IPS-18c (cell line): Measurements from ENCODE around the gene TTC7B.

Source experiments
- H3K4me3 ChIP-seq: 2 replicates; pipeline ENCODE4 v1.7.0; 2013; ENCODE audit warnings: low read depth, mild to moderate bottlenecking, low read length, moderate library complexity; ENCODE audit not compliant: insufficient read depth
- H3K9me3 ChIP-seq: one replicate; pipeline ENCODE4 v1.6.1; 2013; ENCODE audit warnings: mild to moderate bottlenecking, low read length, moderate library complexity; ENCODE audit not compliant: control insufficient read depth, insufficient read depth

TTC7B gene

GRCh38 chr14:90514566-90514965 lies 301.7 kb downstream of the TTC7B start:
- H3K9me3 ChIP-seq = no peaks in the 10 kb centered on the region
- no peak overlapping the region for H3K4me3 ChIP-seq

- Histone ChIP-seq H3K9me3 (no peaks in the 10 kb centered on the region), H3K4me3 (no peak overlapping the region)
Measured at GRCh38 chr14:90514015-90514398, 302.2 kb downstream of the TTC7B start.

- Histone ChIP-seq H3K4me3 (no peak overlapping the region), H3K9me3 (no peaks in the 10 kb centered on the region)
Measured at GRCh38 chr14:90513161-90514014, 302.8 kb downstream of the TTC7B start.

GRCh38 chr14:90512329-90512991 lies 303.8 kb downstream of the TTC7B start:
- Histone ChIP-seq H3K9me3 (no peaks in the 10 kb centered on the region), H3K4me3 (no peak overlapping the region)

- no peak overlapping the region for H3K4me3 ChIP-seq
- H3K9me3 ChIP-seq = no peaks in the 10 kb centered on the region
Measured at GRCh38 chr14:90511795-90512328, 304.4 kb downstream of the TTC7B start.

- H3K4me3 ChIP-seq = no peak overlapping the region
- no peaks in the 10 kb centered on the region for H3K9me3 ChIP-seq
Measured at GRCh38 chr14:90511252-90511651, 305.0 kb downstream of the TTC7B start.

GRCh38 chr14:90510159-90510558 lies 306.1 kb downstream of the TTC7B start:
- Histone ChIP-seq H3K9me3 (no peaks in the 10 kb centered on the region), H3K4me3 (no peak overlapping the region)

GRCh38 chr14:90509403-90509802 lies 306.8 kb downstream of the TTC7B start:
- no peak overlapping the region for H3K4me3 ChIP-seq
- H3K9me3 ChIP-seq = no peaks in the 10 kb centered on the region

GRCh38 chr14:90508536-90509254 lies 307.5 kb downstream of the TTC7B start:
- no peaks in the 10 kb centered on the region for H3K9me3 ChIP-seq
- no peak overlapping the region for H3K4me3 ChIP-seq

- Histone ChIP-seq H3K4me3 (no peak overlapping the region), H3K9me3 (no peaks in the 10 kb centered on the region)
Measured at GRCh38 chr14:90508036-90508435, 308.2 kb downstream of the TTC7B start.

GRCh38 chr14:90507428-90507827 lies 308.8 kb downstream of the TTC7B start:
- Histone ChIP-seq H3K4me3 (no peak overlapping the region), H3K9me3 (no peaks in the 10 kb centered on the region)

GRCh38 chr14:90506748-90507147 lies 309.5 kb downstream of the TTC7B start:
- Histone ChIP-seq H3K4me3 (no peak overlapping the region), H3K9me3 (no peaks in the 10 kb centered on the region)

- H3K4me3 ChIP-seq = no peak overlapping the region
- H3K9me3 ChIP-seq = no peaks in the 10 kb centered on the region
Measured at GRCh38 chr14:90505531-90505930, 310.7 kb downstream of the TTC7B start.

GRCh38 chr14:90504643-90505042 lies 311.6 kb downstream of the TTC7B start:
- no peaks in the 10 kb centered on the region for H3K9me3 ChIP-seq
- H3K4me3 ChIP-seq = no peak overlapping the region

GRCh38 chr14:90503582-90503981 lies 312.6 kb downstream of the TTC7B start:
- H3K4me3 ChIP-seq = no peak overlapping the region
- H3K9me3 ChIP-seq = no peaks in the 10 kb centered on the region

- no peak overlapping the region for H3K4me3 ChIP-seq
- H3K9me3 ChIP-seq = no peaks in the 10 kb centered on the region
Measured at GRCh38 chr14:90502760-90503159, 313.5 kb downstream of the TTC7B start.

GRCh38 chr14:90500665-90501370 lies 315.4 kb downstream of the TTC7B start:
- H3K9me3 ChIP-seq = no peaks in the 10 kb centered on the region
- no peak overlapping the region for H3K4me3 ChIP-seq
